G401 (cell line): Measurements from ENCODE around the gene BTBD17. TPM values are rescaled to one million over a fixed set of nuclear protein-coding genes. Genes with fewer than 3 reads are reported as not detected.

Experiments used
- DNase-seq: peaks from one replicate; pipeline ENCODE4 v3.0.0-alpha.2; 2015; ENCODE audit warnings: low spot score
- in situ Hi-C: cut with HindIII; loops from 2 replicates; pipeline ENCODE4 v1.10.0; 2016; ENCODE audit warnings: low sequenced_read_pairs, mixed read lengths
- total RNA-seq: library from RNA; depleted of rRNA; stranded (reverse); fragments of >200 nt; shearing (Covaris generic); gene quantifications from 2 replicates; pipeline ENCODE4 v1.2.3, GENCODE V29; 2014

BTBD17 gene
- total RNA-seq, 1 experiment from 2014 or later: not detected

- DNase-seq: no peak
- in situ Hi-C loops: no loop called here
Measured at GRCh38 chr17:74389937-74390679, 28.4 kb upstream of the BTBD17 start.

- DNase-seq: peak; percentile 74
- in situ Hi-C loops: no loop called here
Measured at GRCh38 chr17:74389084-74389753, 27.6 kb upstream of the BTBD17 start.

- in situ Hi-C loops: no loop called here
- DNase-seq: no peak
Measured at GRCh38 chr17:74387365-74388218, 25.9 kb upstream of the BTBD17 start.

GRCh38 chr17:74386386-74386785 lies 24.7 kb upstream of the BTBD17 start:
- DNase-seq: peak; percentile 98
- in situ Hi-C loops: no loop called here

- in situ Hi-C loops: no loop called here
- DNase-seq: no peak
Measured at GRCh38 chr17:74385201-74385600, 23.5 kb upstream of the BTBD17 start.

GRCh38 chr17:74383141-74383540 lies 21.5 kb upstream of the BTBD17 start:
- no peak for DNase-seq
- in situ Hi-C loops: no loop called here

- peak; percentile 56 for DNase-seq
- in situ Hi-C loops: no loop called here
Measured at GRCh38 chr17:74380959-74381808, 19.5 kb upstream of the BTBD17 start.

- in situ Hi-C loops: no loop called here
- peak; percentile 66 for DNase-seq
Measured at GRCh38 chr17:74380086-74380958, 18.7 kb upstream of the BTBD17 start.

- peak; percentile 88 for DNase-seq
- in situ Hi-C loops: no loop called here
Measured at GRCh38 chr17:74379495-74380085, 17.9 kb upstream of the BTBD17 start.

- no peak for DNase-seq
- in situ Hi-C loops: no loop called here
Measured at GRCh38 chr17:74374858-74375257, 13.2 kb upstream of the BTBD17 start.

- in situ Hi-C loops: no loop called here
Measured at GRCh38 chr17:74373838-74374606, 12.4 kb upstream of the BTBD17 start.

GRCh38 chr17:74372426-74372825 lies 10.8 kb upstream of the BTBD17 start:
- DNase-seq: no peak
- in situ Hi-C loops: no loop called here

More at GRCh38 chr17:74373838-74374606, 12.4 kb upstream of the BTBD17 start:
- no peak for DNase-seq

GRCh38 chr17:74371653-74372147 lies 10.0 kb upstream of the BTBD17 start:
- in situ Hi-C loops: no loop called here
- no peak for DNase-seq

GRCh38 chr17:74369665-74370490 lies 8.2 kb upstream of the BTBD17 start:
- no peak for DNase-seq
- in situ Hi-C loops: no loop called here

- DNase-seq: no peak
- in situ Hi-C loops: no loop called here
Measured at GRCh38 chr17:74369221-74369620, 7.6 kb upstream of the BTBD17 start.
